AG09319 (cell line): ENCODE data around the gene HTR3B.

Experiments used
- DNase-seq: peaks from one replicate; pipeline ENCODE4 v3.0.0-alpha.2; 2010; ENCODE audit warnings: low read depth; ENCODE audit errors: extremely low read depth
- CTCF ChIP-seq: IDR thresholded peaks from 2 replicates; pipeline ENCODE4 v1.5.1; 2011; ENCODE audit warnings: low read depth, mild to moderate bottlenecking, inconsistent platforms, low read length, moderate library complexity

HTR3B gene

GRCh38 chr11:113992459-113993110, 88.0 kb downstream of the HTR3B start:
- TF ChIP-seq CTCF = no peak

GRCh38 chr11:113994077-113994954, 89.7 kb downstream of the HTR3B start:
- peak; percentile 55 for TF ChIP-seq CTCF
- no peak for DNase-seq

More at GRCh38 chr11:113992459-113993110, 88.0 kb downstream of the HTR3B start:
- no peak for DNase-seq
